ENCODE results near the gene ART4.

ART4 gene

DNA sequence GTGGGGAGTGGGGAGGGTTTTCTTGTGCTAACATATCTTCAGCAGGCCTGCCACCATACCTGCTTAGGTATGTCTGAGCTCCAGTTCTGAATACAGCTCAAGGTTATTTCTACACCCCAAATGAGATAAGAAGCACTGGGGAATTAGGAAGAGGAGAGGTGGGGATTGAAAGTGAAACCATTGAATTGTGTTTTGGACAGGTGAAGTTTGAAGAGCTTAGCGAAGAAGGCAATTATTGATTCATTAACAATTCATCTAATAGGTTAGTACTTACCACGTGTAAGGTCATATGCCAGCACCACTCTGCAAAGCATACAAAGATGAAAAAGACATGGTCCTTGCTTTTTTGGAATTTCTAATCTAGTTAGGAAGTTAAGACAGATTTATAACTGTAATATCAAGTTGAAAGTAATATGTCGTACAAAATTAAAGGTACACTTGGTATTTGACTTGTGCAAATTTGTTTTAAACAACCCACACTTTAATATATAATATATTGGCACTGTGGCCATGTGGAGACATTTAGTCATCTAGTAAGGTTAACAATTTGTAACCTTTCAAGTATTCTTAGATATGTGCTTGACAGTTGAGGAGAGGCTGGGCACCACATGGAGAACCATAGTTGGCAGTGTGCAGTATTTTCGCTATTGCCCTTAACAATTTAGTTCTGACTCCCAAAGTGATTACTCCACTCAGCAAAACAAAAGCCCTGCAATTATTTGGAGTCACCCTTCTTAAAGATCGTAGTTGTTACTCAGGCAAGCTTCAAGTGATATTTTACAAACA is 33.0 kb downstream of the ART4 start:
- no peak overlapping the region for H3K27ac ChIP-seq
- TF ChIP-seq CTCF (conservative IDR thresholded peaks at IDR 0.05) (no peak), ZFX (IDR thresholded peaks at IDR 0.05) (no peak)

GRCh38 chr12:14803830-14804160 is 39.5 kb downstream of the ART4 start:
- H3K27ac ChIP-seq, result peak overlapping the region; percentile 91; the same call in 1 of the 2 replicates
- TF ChIP-seq CTCF (conservative IDR thresholded peaks at IDR 0.05), result no peak
- TF ChIP-seq ZFX (IDR thresholded peaks at IDR 0.05), result no peak

GRCh38 chr12:14803011-14803829 is 40.1 kb downstream of the ART4 start, which contains the start of the genes C12orf60 and WBP11:
Gene C12orf60, plus strand, starts transcription at chr12:14803670. Its CDS starts 19,266 bp downstream, at chr12:14822936.
Gene WBP11, minus strand, starts transcription at chr12:14803478. Its CDS starts 2,095 bp downstream, at chr12:14801383.
- no peak for TF ChIP-seq CTCF (conservative IDR thresholded peaks at IDR 0.05)
- no peak for TF ChIP-seq ZFX (IDR thresholded peaks at IDR 0.05)
- peak within 1 kb of the TSS; percentile 91 for H3K27ac ChIP-seq

- no peak for TF ChIP-seq ZFX (IDR thresholded peaks at IDR 0.05)
- no peak for TF ChIP-seq CTCF (conservative IDR thresholded peaks at IDR 0.05)
- H3K27ac ChIP-seq, result peak overlapping the region; percentile 91
These were observed 40.7 kb downstream of the ART4 start for GRCh38 chr12:14802721-14803010.

DNA sequence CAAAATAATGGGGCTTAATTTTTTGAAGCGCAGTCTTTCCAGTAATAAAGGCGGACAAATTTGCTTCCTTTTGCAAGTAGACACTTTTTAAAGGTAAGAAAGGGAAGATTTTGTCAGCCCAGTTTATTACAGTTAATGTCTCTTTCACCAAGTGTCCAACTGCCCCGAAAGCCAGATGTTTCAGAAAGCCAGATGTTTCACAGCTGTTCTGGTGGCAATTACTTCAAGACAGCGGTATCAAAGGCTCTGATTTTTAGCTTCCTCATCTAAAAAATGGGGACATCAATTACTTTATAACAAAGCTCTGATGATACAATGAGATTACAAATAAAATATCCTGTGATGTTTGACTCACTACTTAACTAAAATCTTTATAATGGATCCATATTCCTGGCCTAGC is 41.1 kb downstream of the ART4 start:
- peak overlapping the region; percentile 91; the same call in 1 of the 2 replicates for H3K27ac ChIP-seq
- TF ChIP-seq ZFX (IDR thresholded peaks at IDR 0.05) (no peak), CTCF (conservative IDR thresholded peaks at IDR 0.05) (no peak)

- no peak overlapping the region for H3K27ac ChIP-seq
- TF ChIP-seq CTCF (conservative IDR thresholded peaks at IDR 0.05), result no peak
- no peak for TF ChIP-seq ZFX (IDR thresholded peaks at IDR 0.05)
These were observed 48.3 kb downstream of the ART4 start for GRCh38 chr12:14795028-14795448.

GRCh38 chr12:14785568-14785967 is 57.8 kb downstream of the ART4 start:
- no peak for TF ChIP-seq CTCF (conservative IDR thresholded peaks at IDR 0.05)
- TF ChIP-seq ZFX (IDR thresholded peaks at IDR 0.05), result no peak
- no peak overlapping the region for H3K27ac ChIP-seq
